Measurements from ENCODE around the gene LMLN. TPM values are rescaled to one million over a fixed set of nuclear protein-coding genes. Genes with fewer than 3 reads are reported as not detected.

Gene LMLN
- total RNA-seq, 2 experiments from 2014 or later, result 0.50 to 6.2 TPM

DNA sequence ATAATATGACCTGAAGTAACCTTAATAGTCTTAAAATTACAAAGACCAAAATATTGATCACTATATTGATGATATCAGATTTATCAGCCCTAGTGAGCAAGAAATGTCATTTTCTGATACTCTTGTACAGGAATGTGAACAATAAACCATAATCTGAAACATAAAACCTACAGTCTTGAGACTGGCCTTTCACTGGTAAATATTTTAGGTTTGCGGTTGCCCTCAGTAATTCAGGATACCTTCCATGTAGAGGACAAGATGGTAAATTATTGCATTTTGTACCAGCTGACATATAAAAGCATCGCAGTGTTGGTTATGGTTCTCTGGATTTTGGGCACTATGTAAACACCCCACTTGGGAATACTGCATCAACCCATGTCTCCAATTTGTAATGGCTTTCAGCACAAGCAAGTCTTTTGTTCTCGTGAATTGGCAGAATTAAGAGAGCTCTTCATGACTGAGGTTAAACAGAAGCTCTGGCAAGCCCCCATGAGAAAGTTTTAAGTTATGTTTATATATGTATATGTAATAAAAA lies 128.5 kb downstream of the LMLN start:
- H3K4me3 ChIP-seq (ENCODE audit: low read depth, low read length, poor library complexity, severe bottlenecking), result no peak overlapping the region
- no peaks in the 10 kb centered on the region for H4K20me1 ChIP-seq (ENCODE audit: insufficient read depth, low read length)
- CTCF ChIA-PET (ENCODE audit: unreplicated experiment), result no interaction called here
- no peak overlapping the region for H3K27ac ChIP-seq (ENCODE audit: low read depth, low read length, poor library complexity, severe bottlenecking)
- no peaks in the 10 kb centered on the region for H3K36me3 ChIP-seq (ENCODE audit: insufficient read depth, low read length)
- TF ChIP-seq EZH2phosphoT487 (IDR thresholded peaks at IDR 0.05; ENCODE audit: borderline replicate concordance, low read depth, low read length), result no peak
- TF ChIP-seq, protein P1, sequence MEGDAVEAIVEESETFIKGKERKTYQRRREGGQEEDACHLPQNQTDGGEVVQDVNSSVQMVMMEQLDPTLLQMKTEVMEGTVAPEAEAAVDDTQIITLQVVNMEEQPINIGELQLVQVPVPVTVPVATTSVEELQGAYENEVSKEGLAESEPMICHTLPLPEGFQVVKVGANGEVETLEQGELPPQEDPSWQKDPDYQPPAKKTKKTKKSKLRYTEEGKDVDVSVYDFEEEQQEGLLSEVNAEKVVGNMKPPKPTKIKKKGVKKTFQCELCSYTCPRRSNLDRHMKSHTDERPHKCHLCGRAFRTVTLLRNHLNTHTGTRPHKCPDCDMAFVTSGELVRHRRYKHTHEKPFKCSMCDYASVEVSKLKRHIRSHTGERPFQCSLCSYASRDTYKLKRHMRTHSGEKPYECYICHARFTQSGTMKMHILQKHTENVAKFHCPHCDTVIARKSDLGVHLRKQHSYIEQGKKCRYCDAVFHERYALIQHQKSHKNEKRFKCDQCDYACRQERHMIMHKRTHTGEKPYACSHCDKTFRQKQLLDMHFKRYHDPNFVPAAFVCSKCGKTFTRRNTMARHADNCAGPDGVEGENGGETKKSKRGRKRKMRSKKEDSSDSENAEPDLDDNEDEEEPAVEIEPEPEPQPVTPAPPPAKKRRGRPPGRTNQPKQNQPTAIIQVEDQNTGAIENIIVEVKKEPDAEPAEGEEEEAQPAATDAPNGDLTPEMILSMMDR (conservative IDR thresholded peaks at IDR 0.05; ENCODE audit: low read length), result no peak
- intact Hi-C loops (cut with micrococcal nuclease; ENCODE audit: unreplicated experiment), result no loop called here
- no peak overlapping the region for H3K4me2 ChIP-seq (ENCODE audit: low read length)
- DNase-seq (ENCODE audit: low spot score), result no peak
- no peaks in the 10 kb centered on the region; the same call in 1 of the 2 replicates for H3K79me2 ChIP-seq (ENCODE audit: insufficient read depth, low read depth, low read length)
- no TSS peak for BruUV-seq (replicated peaks)
- no peaks in the 10 kb centered on the region for H3K9me2 ChIP-seq (ENCODE audit: insufficient read depth, low read length)
- no peak overlapping the region for H2AFZ ChIP-seq (ENCODE audit: low read length)
- no peaks in the 10 kb centered on the region for H3K4me1 ChIP-seq (ENCODE audit: insufficient read depth, low read length, poor library complexity, severe bottlenecking)
- POLR2A ChIA-PET, result interaction anchor here (0.9 kb wide), 1 partner anchor 22 kb away, joined by 5 read pairs; no protein-coding TSS in a partner anchor
- no peaks in the 10 kb centered on the region for H3K9me3 ChIP-seq (ENCODE audit: low read length)

DNA sequence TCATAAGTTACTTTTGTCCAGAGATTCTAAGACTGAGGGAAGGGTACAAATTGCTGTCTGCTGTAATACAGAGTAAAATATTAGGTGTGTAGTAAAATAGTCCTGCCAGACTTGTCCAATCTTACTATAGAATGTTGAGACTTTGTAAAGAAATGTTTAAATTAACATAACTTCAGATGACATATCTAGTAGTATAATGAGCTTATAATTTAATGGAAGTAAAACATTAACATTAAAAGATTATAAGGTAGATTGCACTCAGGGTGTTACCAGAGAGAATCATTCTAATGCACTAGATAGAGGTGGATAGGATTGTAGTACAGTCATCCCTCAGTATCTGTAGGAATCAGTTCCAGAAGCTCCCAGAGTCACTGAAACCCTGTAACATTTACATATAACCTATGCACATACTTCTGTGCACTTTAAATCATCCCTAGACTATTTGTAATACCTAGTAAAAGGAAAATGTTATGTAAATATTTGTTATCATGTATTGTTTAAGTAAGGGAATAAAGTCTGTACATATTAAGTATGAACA lies 130.8 kb downstream of the LMLN start:
- no peak for DNase-seq (ENCODE audit: low spot score)
- no peaks in the 10 kb centered on the region for H3K9me3 ChIP-seq (ENCODE audit: low read length)
- POLR2A ChIA-PET, result no interaction called here
- no peaks in the 10 kb centered on the region for H3K36me3 ChIP-seq (ENCODE audit: insufficient read depth, low read length)
- H3K4me3 ChIP-seq (ENCODE audit: low read depth, low read length, poor library complexity, severe bottlenecking), result no peak overlapping the region
- BruUV-seq (replicated peaks), result no TSS peak
- no peaks in the 10 kb centered on the region for H3K4me1 ChIP-seq (ENCODE audit: insufficient read depth, low read length, poor library complexity, severe bottlenecking)
- H2AFZ ChIP-seq (ENCODE audit: low read length), result no peak overlapping the region
- H4K20me1 ChIP-seq (ENCODE audit: insufficient read depth, low read length), result no peaks in the 10 kb centered on the region
- intact Hi-C loops (cut with micrococcal nuclease; ENCODE audit: unreplicated experiment), result no loop called here
- no peak for TF ChIP-seq EZH2phosphoT487 (IDR thresholded peaks at IDR 0.05; ENCODE audit: borderline replicate concordance, low read depth, low read length)
- TF ChIP-seq, protein P1 (conservative IDR thresholded peaks at IDR 0.05; ENCODE audit: low read length), result no peak
- H3K9me2 ChIP-seq (ENCODE audit: insufficient read depth, low read length), result no peaks in the 10 kb centered on the region
- H3K27ac ChIP-seq (ENCODE audit: low read depth, low read length, poor library complexity, severe bottlenecking), result no peak overlapping the region
- no peak overlapping the region for H3K4me2 ChIP-seq (ENCODE audit: low read length)
- no peaks in the 10 kb centered on the region; the same call in 1 of the 2 replicates for H3K79me2 ChIP-seq (ENCODE audit: insufficient read depth, low read depth, low read length)
- CTCF ChIA-PET (ENCODE audit: unreplicated experiment), result no interaction called here

- no peaks in the 10 kb centered on the region for H3K4me1 ChIP-seq (ENCODE audit: insufficient read depth, low read length, poor library complexity, severe bottlenecking)
- H3K79me2 ChIP-seq (ENCODE audit: insufficient read depth, low read depth, low read length), result no peaks in the 10 kb centered on the region; the same call in 1 of the 2 replicates
- H3K9me2 ChIP-seq (ENCODE audit: insufficient read depth, low read length), result no peaks in the 10 kb centered on the region
- H3K4me3 ChIP-seq (ENCODE audit: low read depth, low read length, poor library complexity, severe bottlenecking), result no peak overlapping the region
- no peak overlapping the region for H3K27ac ChIP-seq (ENCODE audit: low read depth, low read length, poor library complexity, severe bottlenecking)
- 0 out of 2 replicates have a peak, but pooled peaks cover 3% of the 10 kb centered on the region for H3K9me3 ChIP-seq (ENCODE audit: low read length)
- ChIA-PET CTCF (ENCODE audit: unreplicated experiment) (no interaction called here), POLR2A (no interaction called here)
- TF ChIP-seq EZH2phosphoT487 (IDR thresholded peaks at IDR 0.05; ENCODE audit: borderline replicate concordance, low read depth, low read length), result no peak
- TF ChIP-seq, protein P1 (conservative IDR thresholded peaks at IDR 0.05; ENCODE audit: low read length), result no peak
- intact Hi-C loops (cut with micrococcal nuclease; ENCODE audit: unreplicated experiment), result no loop called here
- H3K36me3 ChIP-seq (ENCODE audit: insufficient read depth, low read length), result no peaks in the 10 kb centered on the region
- no peak for DNase-seq (ENCODE audit: low spot score)
- no peak overlapping the region for H3K4me2 ChIP-seq (ENCODE audit: low read length)
- H4K20me1 ChIP-seq (ENCODE audit: insufficient read depth, low read length), result no peaks in the 10 kb centered on the region
- H2AFZ ChIP-seq (ENCODE audit: low read length), result no peak overlapping the region
- BruUV-seq (replicated peaks), result no TSS peak
Observed at GRCh38 chr3:198092276-198092675, 132.3 kb downstream of the LMLN start.

Measured in OCI-LY7 (cell line).